Sigmoid colon (tissue), 4 donors: Measurements from ENCODE around the gene CSKMT.

Source experiments
- EP300 ChIP-seq, 4 donors: sonication (generic); formaldehyde crosslinking; IDR thresholded peaks; one replicate each; pipeline ENCODE4 v1.6.1; 2017; ENCODE audit warnings: antibody characterized with exemption in 4 of 4
- POLR2A ChIP-seq, 2 donors: fragments of 450-650 bp; IDR thresholded peaks; one replicate each; pipeline ENCODE4 v1.6.1; 2016; ENCODE audit warnings: antibody characterized with exemption in 2 of 2, mild to moderate bottlenecking in 2 of 2, moderate library complexity in 2 of 2
- TF ChIP-seq, protein P1 (sequence below), 4 experiments: fragments of 450-650 bp in 3 of 4; fragments of 200-600 bp in 1 of 4; IDR thresholded peaks; one replicate each; pipeline ENCODE4 v1.5.1; 2016 to 2019; ENCODE audit warnings: antibody characterized with exemption in 4 of 4, mild to moderate bottlenecking in 3 of 4, moderate library complexity in 2 of 4

DNA sequence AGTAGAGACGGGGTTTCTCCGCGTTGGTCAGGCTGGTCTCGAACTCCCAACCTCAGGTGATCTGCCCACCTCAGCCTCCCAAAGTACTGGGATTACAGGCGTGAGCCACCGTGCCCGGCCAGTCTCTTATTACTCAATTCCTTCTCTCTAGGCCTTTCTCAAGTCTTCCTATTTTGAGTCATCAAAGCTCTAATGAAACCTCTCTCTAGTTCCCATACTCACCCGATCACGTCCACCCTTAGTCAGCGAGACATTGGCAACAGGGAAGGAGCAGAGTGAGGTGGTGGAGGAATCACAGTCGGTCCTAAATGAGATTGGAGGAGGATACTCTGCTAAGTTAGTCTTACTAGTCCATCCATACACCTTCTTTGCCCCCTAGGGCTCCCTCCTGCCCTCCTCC lies 37.1 kb downstream of the CSKMT start:
- TF ChIP-seq, protein P1, sequence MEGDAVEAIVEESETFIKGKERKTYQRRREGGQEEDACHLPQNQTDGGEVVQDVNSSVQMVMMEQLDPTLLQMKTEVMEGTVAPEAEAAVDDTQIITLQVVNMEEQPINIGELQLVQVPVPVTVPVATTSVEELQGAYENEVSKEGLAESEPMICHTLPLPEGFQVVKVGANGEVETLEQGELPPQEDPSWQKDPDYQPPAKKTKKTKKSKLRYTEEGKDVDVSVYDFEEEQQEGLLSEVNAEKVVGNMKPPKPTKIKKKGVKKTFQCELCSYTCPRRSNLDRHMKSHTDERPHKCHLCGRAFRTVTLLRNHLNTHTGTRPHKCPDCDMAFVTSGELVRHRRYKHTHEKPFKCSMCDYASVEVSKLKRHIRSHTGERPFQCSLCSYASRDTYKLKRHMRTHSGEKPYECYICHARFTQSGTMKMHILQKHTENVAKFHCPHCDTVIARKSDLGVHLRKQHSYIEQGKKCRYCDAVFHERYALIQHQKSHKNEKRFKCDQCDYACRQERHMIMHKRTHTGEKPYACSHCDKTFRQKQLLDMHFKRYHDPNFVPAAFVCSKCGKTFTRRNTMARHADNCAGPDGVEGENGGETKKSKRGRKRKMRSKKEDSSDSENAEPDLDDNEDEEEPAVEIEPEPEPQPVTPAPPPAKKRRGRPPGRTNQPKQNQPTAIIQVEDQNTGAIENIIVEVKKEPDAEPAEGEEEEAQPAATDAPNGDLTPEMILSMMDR (IDR thresholded peaks at IDR 0.05), result no peak
- TF ChIP-seq EP300 (IDR thresholded peaks at IDR 0.05), result no peak
- no peak for TF ChIP-seq POLR2A (IDR thresholded peaks at IDR 0.05)
